Eye (tissue), 1 donor: Measurements from ENCODE around the gene ZNF451.
"Not testable (repeated sequence)": the region's sequence is repeated elsewhere in the genome, so short reads cannot be mapped to it uniquely, and the experiment has no call there.

Source experiments
- DNase-seq: peaks from one replicate; pipeline ENCODE4 v3.0.0-alpha.2; 2015

The ZNF451 gene, protein sequence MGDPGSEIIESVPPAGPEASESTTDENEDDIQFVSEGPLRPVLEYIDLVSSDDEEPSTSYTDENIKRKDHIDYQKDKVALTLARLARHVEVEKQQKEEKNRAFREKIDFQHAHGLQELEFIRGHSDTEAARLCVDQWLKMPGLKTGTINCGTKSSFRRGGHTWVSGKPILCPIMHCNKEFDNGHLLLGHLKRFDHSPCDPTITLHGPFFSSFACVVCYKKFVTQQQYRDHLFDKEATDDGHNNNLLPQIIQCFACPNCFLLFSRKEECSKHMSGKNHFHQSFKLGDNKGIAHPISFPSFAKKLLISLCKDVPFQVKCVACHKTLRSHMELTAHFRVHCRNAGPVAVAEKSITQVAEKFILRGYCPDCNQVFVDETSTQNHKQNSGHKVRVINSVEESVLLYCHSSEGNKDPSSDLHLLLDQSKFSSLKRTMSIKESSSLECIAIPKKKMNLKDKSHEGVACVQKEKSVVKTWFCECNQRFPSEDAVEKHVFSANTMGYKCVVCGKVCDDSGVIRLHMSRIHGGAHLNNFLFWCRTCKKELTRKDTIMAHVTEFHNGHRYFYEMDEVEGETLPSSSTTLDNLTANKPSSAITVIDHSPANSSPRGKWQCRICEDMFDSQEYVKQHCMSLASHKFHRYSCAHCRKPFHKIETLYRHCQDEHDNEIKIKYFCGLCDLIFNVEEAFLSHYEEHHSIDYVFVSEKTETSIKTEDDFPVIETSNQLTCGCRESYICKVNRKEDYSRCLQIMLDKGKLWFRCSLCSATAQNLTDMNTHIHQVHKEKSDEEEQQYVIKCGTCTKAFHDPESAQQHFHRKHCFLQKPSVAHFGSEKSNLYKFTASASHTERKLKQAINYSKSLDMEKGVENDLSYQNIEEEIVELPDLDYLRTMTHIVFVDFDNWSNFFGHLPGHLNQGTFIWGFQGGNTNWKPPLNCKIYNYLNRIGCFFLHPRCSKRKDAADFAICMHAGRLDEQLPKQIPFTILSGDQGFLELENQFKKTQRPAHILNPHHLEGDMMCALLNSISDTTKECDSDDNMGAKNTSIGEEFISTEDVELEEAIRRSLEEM

DNA sequence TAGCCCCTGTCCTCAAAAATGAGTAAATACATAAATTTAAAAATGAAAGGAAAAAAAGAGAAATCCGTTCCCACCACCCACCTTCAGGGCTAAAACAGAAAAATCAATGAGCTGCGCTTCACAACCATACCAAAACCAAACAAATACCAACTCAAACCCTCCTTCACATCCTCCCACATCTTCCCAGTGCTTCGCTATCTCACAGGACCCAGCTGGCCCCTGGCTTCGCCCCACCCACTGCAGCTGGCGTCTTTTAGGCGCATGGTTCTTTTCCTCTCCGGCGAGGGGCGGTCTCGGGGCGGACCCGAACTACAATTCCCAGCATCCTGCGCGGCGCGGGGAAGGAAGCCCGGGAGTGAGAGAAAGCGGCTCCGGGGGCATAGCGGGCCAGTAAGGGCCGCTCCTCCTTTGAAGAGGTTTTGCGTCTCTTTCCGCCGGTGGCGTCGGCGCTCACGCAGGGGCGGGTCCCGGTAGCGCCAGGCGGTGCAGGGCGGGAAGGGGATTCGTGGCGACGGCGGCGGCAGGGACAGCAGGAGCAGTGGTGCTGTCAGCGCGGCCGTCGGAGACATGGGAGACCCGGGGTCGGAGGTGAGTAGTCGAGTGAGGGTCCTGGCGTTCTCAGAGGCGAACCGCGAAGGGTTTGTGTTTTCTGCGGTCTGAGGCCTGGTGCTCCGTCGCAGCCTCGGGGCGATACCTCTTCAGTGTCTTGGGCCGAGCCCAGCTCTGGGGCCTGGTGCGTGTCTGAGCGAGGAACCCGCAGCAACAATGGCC lies at the start of gene ZNF451:
TSS of gene ZNF451 (plus strand) at position 502 of the 771 bp plus-strand sequence. CDS start at position 568, 66 bp downstream.
- DNase-seq = peak; percentile 99

- not testable (repeated sequence) for DNase-seq
These were observed 45.9 kb upstream of the ZNF451 start for GRCh38 chr6:57044061-57044460.

GRCh38 chr6:57044568-57044967 lies 45.4 kb upstream of the ZNF451 start:
- DNase-seq = no peak

DNA sequence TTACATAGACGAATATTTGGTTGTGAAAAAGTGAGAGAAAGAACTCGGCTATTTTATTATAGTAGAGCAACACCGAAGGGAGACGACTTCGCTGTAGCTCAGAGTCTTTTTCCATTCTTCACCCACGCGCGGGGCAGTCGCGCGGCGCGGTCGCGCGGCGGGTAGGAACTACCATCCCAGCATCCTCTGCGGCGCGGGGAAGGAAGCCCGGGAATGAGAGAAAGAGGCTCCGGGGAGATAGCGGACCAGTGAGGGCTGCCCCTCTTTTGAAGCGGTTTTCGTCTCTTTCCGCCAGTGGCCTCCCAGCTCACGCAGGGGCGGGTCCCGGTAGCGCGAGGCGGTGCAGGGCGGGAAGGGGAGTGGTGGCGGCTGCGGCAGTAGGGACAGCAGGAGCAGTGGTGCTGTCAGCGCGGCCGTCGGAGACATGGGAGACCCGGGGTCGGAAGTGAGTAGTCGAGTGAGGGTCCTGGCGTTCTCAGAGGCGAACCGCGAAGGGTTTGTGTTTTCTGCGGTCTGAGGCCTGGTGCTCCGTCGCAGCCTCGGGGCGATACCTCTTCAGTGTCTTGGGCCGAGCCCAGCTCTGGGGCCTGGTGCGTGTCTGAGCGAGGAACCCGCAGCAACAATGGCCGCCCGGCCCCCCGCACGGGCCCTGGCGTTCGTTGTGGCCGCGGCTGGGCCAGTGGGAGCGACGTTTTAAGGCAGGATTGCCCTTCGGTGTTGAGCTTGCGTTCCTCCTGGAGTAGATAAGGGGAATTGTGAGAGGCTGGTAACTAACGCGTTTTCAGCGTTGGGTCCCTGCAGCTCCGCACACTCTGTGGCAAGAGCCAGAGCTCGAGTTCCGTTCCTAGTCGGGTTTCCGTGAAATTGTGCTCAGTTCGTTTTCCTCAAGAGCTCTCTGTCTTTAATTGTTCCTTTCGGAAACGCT lies 43.4 kb upstream of the ZNF451 start, which contains the start of gene KIAA1586:
TSS of gene KIAA1586 (plus strand) at position 362 of the 925 bp plus-strand sequence. CDS start at position 425, 63 bp downstream.
- peak; percentile 96 for DNase-seq

- not testable (repeated sequence) for DNase-seq
These were observed 42.8 kb upstream of the ZNF451 start for GRCh38 chr6:57047257-57047585.

GRCh38 chr6:57047859-57048258 lies 42.1 kb upstream of the ZNF451 start:
- peak; percentile 14 for DNase-seq

- DNase-seq = no peak
These were observed 41.4 kb upstream of the ZNF451 start for GRCh38 chr6:57048577-57048976.

- DNase-seq = no peak
These were observed 26.1 kb upstream of the ZNF451 start for GRCh38 chr6:57063847-57064246.

GRCh38 chr6:57064809-57065208 lies 25.2 kb upstream of the ZNF451 start:
- DNase-seq = no peak

GRCh38 chr6:57068061-57068460 lies 21.9 kb upstream of the ZNF451 start:
- no peak for DNase-seq

DNA sequence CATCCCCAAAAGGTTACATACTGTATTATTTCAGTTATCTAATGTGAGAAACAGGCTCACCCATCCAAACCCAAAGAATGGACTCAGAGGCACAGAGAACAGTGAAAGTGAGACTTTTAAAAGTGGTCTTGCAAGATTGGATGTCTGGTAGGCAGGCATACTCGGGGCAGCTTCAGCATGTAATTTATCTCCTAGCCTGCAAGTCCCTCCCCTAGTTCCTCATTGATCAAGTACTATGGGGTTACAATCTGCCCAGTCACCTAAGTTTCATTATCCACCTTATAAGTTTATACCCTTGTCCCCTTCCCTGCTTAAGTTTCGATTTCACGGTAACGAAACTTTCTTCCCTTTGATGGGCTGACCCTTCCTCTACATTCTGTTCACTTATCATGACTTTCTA lies 20.8 kb upstream of the ZNF451 start:
- no peak for DNase-seq

GRCh38 chr6:57069920-57070331 lies 20.1 kb upstream of the ZNF451 start:
- DNase-seq = no peak

- DNase-seq = no peak
These were observed 17.9 kb upstream of the ZNF451 start for GRCh38 chr6:57072108-57072507.

- DNase-seq = no peak
These were observed 15.6 kb upstream of the ZNF451 start for GRCh38 chr6:57074383-57074782.

DNA sequence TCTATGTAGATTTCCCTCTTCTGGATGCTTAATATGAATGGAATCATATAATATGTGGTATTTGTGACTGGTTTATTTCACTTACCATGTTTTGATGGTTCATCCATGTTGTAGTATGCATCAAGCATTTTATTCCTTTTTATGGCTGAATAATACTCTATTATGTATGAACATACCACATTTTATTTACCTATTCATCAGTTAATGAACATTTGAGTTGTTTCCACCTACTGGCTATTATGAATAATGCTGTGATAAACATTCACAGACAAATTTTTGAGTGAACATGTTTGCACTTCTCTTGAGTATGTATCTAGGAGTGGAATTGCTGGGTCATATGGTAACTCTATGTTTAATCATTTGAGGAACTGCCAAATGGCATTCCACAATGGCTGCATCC lies 14.9 kb upstream of the ZNF451 start:
- DNase-seq = no peak

- no peak for DNase-seq
These were observed 11.3 kb upstream of the ZNF451 start for GRCh38 chr6:57078531-57079207.

- DNase-seq = no peak
These were observed 4.5 kb upstream of the ZNF451 start for GRCh38 chr6:57085471-57085870.

DNA sequence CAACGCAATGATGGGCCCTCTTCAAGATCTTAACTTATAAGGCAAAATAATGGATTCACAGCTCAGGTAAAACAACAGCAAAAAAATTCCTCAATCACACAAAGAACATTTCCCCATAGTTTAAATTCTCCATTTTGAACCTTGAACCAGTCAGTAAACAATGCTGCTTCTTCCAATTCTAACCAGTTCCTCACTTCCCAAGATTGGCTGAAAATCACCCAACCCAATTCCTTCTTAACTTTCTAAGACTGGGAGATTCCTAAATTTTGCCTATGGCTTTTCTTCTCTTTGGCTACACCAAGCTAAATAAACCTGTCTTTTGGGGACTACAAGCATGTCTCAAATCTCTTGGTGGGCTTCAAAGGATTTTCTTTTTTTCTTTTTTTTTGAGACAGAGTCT lies 3.1 kb upstream of the ZNF451 start:
- DNase-seq = no peak

- DNase-seq = no peak
These were observed 2.1 kb upstream of the ZNF451 start for GRCh38 chr6:57087916-57088315.

DNA sequence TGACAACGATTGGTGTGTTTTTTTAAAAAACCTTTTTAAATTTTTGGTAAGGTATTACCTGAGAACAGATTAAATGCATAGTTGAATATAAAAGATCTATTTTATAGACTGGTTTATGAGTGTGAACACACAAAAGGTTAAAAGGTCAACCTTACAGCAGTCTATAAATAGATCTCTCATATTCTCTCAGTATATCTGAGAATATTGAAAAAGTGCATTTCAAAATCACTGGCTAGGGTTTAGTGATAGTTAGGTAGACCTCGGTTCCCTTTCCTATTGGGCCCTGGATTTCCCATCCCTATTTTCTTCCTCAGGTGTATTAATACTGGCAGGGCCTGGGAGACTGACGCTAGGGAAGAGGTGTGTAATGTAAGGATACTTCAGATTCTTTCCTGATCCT lies 723 bp upstream of the ZNF451 start:
- no peak for DNase-seq
